Measurements from ENCODE around the gene GJB2. TPM values are rescaled to one million over a fixed set of nuclear protein-coding genes. Genes with fewer than 3 reads are reported as not detected.
"Not testable (repeated sequence)": the region's sequence is repeated elsewhere in the genome, so short reads cannot be mapped to it uniquely, and the experiment has no call there.

GJB2 gene
- total and polyA plus RNA-seq, 2 experiments from 2014 or later, result 0.11 to 0.20 TPM

GRCh38 chr13:20157151-20157796 lies 35.5 kb downstream of the GJB2 start:
- no peaks in the 10 kb centered on the region for H3K9me3 ChIP-seq (ENCODE audit: low read depth)
- 0 out of 2 replicates have a peak, but pooled peaks cover 3% of the 10 kb centered on the region for H3K27me3 ChIP-seq (replicated peaks; ENCODE audit: insufficient read depth)
- no peaks in the 10 kb centered on the region for H3K9me2 ChIP-seq (ENCODE audit: insufficient read depth)
- peaks cover 14% of the 10 kb centered on the region for H3F3A ChIP-seq (ENCODE audit: insufficient read depth)
- H3K79me2 ChIP-seq (ENCODE audit: insufficient read depth), result no peaks in the 10 kb centered on the region
- in situ Hi-C loops (cut with MboI), result no loop called here
- H3K4me3 ChIP-seq, result no peak overlapping the region
- H3K27ac ChIP-seq, result no peak overlapping the region
- 8 to 13% methylated on average over 3 of the region's 3 CpGs for WGBS, 2 experiments (ENCODE audit: low coverage in 1 of 2, low lambda C conversion rate in 2 of 2, missing lambda C conversion rate in 2 of 2)
- no peak overlapping the region for H3K9ac ChIP-seq
- no peaks in the 10 kb centered on the region for H4K20me1 ChIP-seq (ENCODE audit: insufficient read depth)
- no peaks in the 10 kb centered on the region for H3K36me3 ChIP-seq (ENCODE audit: low read depth)
- no peak overlapping the region for H3K4me2 ChIP-seq (ENCODE audit: unreplicated experiment)
- TF ChIP-seq EZH2phosphoT487 (IDR thresholded peaks at IDR 0.05; ENCODE audit: insufficient read depth, low read depth), result no peak
- no peak for TF ChIP-seq EZH2 (IDR thresholded peaks at IDR 0.05; ENCODE audit: insufficient read depth, poor library complexity, severe bottlenecking)
- peak; percentile 25 for DNase-seq
- peaks cover 5% of the 10 kb centered on the region for H3K4me1 ChIP-seq (ENCODE audit: insufficient read depth)
- peak overlapping the region; percentile 19; the same call in 1 of the 2 replicates for H2AFZ ChIP-seq

- Histone ChIP-seq H3F3A (ENCODE audit: insufficient read depth) (peaks cover 9% of the 10 kb centered on the region; the same call in 1 of the 2 replicates), H3K79me2 (ENCODE audit: insufficient read depth) (no peaks in the 10 kb centered on the region), H3K27me3 (replicated peaks; ENCODE audit: insufficient read depth) (0 out of 2 replicates have a peak, but pooled peaks cover 3% of the 10 kb centered on the region), H3K9me3 (ENCODE audit: low read depth) (no peaks in the 10 kb centered on the region), H3K9ac (no peak overlapping the region), H3K9me2 (ENCODE audit: insufficient read depth) (no peaks in the 10 kb centered on the region), H4K20me1 (ENCODE audit: insufficient read depth) (no peaks in the 10 kb centered on the region), H3K4me2 (ENCODE audit: unreplicated experiment) (no peak overlapping the region), H3K4me1 (ENCODE audit: insufficient read depth) (peaks cover 5% of the 10 kb centered on the region), H2AFZ (peak overlapping the region; percentile 19; the same call in 1 of the 2 replicates), H3K4me3 (no peak overlapping the region), H3K27ac (no peak overlapping the region), H3K36me3 (ENCODE audit: low read depth) (no peaks in the 10 kb centered on the region)
- TF ChIP-seq EZH2 (IDR thresholded peaks at IDR 0.05; ENCODE audit: insufficient read depth, poor library complexity, severe bottlenecking) (no peak), EZH2phosphoT487 (IDR thresholded peaks at IDR 0.05; ENCODE audit: insufficient read depth, low read depth) (no peak)
- DNase-seq, result no peak
- 21 to 27% methylated on average over 2 of the region's 2 CpGs for WGBS, 2 experiments (ENCODE audit: low coverage in 1 of 2, low lambda C conversion rate in 2 of 2, missing lambda C conversion rate in 2 of 2)
- in situ Hi-C loops (cut with MboI), result no loop called here
Measured at GRCh38 chr13:20156702-20157101, 36.0 kb downstream of the GJB2 start.

GRCh38 chr13:20153290-20153689 lies 39.4 kb downstream of the GJB2 start:
- not testable (repeated sequence) for H3K27me3 ChIP-seq (replicated peaks; ENCODE audit: insufficient read depth)

GRCh38 chr13:20151612-20152011 lies 41.1 kb downstream of the GJB2 start:
- 61 to 68% methylated on average over 11 of the region's 11 CpGs for WGBS, 2 experiments (ENCODE audit: low coverage in 1 of 2, low lambda C conversion rate in 2 of 2, missing lambda C conversion rate in 2 of 2)
- TF ChIP-seq EZH2 (IDR thresholded peaks at IDR 0.05; ENCODE audit: insufficient read depth, poor library complexity, severe bottlenecking), result no peak
- TF ChIP-seq EZH2phosphoT487 (IDR thresholded peaks at IDR 0.05; ENCODE audit: insufficient read depth, low read depth), result no peak
- in situ Hi-C loops (cut with MboI), result no loop called here

More at GRCh38 chr13:20153290-20153689, 39.4 kb downstream of the GJB2 start:
- H3K79me2 ChIP-seq (ENCODE audit: insufficient read depth); DNase-seq; H3F3A ChIP-seq (ENCODE audit: insufficient read depth); H4K20me1 ChIP-seq (ENCODE audit: insufficient read depth); H3K4me2 ChIP-seq (ENCODE audit: unreplicated experiment); H3K4me1 ChIP-seq (ENCODE audit: insufficient read depth); in situ Hi-C loops (cut with MboI); H3K27ac ChIP-seq; H3K9me3 ChIP-seq (ENCODE audit: low read depth); H3K9me2 ChIP-seq (ENCODE audit: insufficient read depth); H3K36me3 ChIP-seq (ENCODE audit: low read depth); H3K9ac ChIP-seq; H2AFZ ChIP-seq; H3K4me3 ChIP-seq: not testable (repeated sequence)
- WGBS, 2 experiments (ENCODE audit: low coverage in 1 of 2, low lambda C conversion rate in 2 of 2, missing lambda C conversion rate in 2 of 2), result 36 to 52% methylated on average over 2 of the region's 2 CpGs

More at GRCh38 chr13:20151612-20152011, 41.1 kb downstream of the GJB2 start:
- no peak for DNase-seq
- H3K27ac ChIP-seq, result no peak overlapping the region
- H3K4me3 ChIP-seq, result no peak overlapping the region
- no peak overlapping the region for H3K4me2 ChIP-seq (ENCODE audit: unreplicated experiment)
- H3K9ac ChIP-seq, result no peak overlapping the region
- no peak overlapping the region for H2AFZ ChIP-seq
- no peaks in the 10 kb centered on the region for H3K79me2 ChIP-seq (ENCODE audit: insufficient read depth)
- H4K20me1 ChIP-seq (ENCODE audit: insufficient read depth), result no peaks in the 10 kb centered on the region
- H3K9me2 ChIP-seq (ENCODE audit: insufficient read depth), result no peaks in the 10 kb centered on the region
- no peaks in the 10 kb centered on the region for H3F3A ChIP-seq (ENCODE audit: insufficient read depth)
- no peaks in the 10 kb centered on the region for H3K27me3 ChIP-seq (replicated peaks; ENCODE audit: insufficient read depth)
- H3K9me3 ChIP-seq (ENCODE audit: low read depth), result no peaks in the 10 kb centered on the region
- no peaks in the 10 kb centered on the region for H3K4me1 ChIP-seq (ENCODE audit: insufficient read depth)
- no peaks in the 10 kb centered on the region for H3K36me3 ChIP-seq (ENCODE audit: low read depth)

Data from GM23248 (cell line).